22Rv1 (cell line): ENCODE results near the gene DOCK3.

Experiments used
- ZFX ChIP-seq: fragments of 450-650 bp; IDR thresholded peaks from 2 replicates; pipeline ENCODE4 v1.6.1; 2017; ENCODE audit warnings: antibody characterized with exemption, borderline replicate concordance
- TF ChIP-seq, protein P1 (sequence below): fragments of 450-650 bp; IDR thresholded peaks from 2 replicates; pipeline ENCODE4 v1.5.1; 2017; ENCODE audit warnings: mild to moderate bottlenecking

- TF ChIP-seq, protein P1, sequence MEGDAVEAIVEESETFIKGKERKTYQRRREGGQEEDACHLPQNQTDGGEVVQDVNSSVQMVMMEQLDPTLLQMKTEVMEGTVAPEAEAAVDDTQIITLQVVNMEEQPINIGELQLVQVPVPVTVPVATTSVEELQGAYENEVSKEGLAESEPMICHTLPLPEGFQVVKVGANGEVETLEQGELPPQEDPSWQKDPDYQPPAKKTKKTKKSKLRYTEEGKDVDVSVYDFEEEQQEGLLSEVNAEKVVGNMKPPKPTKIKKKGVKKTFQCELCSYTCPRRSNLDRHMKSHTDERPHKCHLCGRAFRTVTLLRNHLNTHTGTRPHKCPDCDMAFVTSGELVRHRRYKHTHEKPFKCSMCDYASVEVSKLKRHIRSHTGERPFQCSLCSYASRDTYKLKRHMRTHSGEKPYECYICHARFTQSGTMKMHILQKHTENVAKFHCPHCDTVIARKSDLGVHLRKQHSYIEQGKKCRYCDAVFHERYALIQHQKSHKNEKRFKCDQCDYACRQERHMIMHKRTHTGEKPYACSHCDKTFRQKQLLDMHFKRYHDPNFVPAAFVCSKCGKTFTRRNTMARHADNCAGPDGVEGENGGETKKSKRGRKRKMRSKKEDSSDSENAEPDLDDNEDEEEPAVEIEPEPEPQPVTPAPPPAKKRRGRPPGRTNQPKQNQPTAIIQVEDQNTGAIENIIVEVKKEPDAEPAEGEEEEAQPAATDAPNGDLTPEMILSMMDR: no peak
- TF ChIP-seq ZFX: no peak
These were observed 705.2 kb downstream of the DOCK3 start for GRCh38 chr3:51379746-51380455.
